ENCODE data around the gene SIPA1.
"Not testable (repeated sequence)": the region's sequence is repeated elsewhere in the genome, so short reads cannot be mapped to it uniquely, and the experiment has no call there.

SIPA1 gene

GRCh38 chr11:65644837-65645236 lies 6.9 kb downstream of the SIPA1 start:
- no peak for DNase-seq

GRCh38 chr11:65645710-65646109 lies 7.8 kb downstream of the SIPA1 start:
- DNase-seq = no peak

GRCh38 chr11:65646288-65646957 lies 8.5 kb downstream of the SIPA1 start:
- DNase-seq = no peak

- no peak for DNase-seq
Measured at GRCh38 chr11:65646958-65647701, 9.2 kb downstream of the SIPA1 start.

GRCh38 chr11:65648997-65649493 lies 11.1 kb downstream of the SIPA1 start:
- no peak for DNase-seq

GRCh38 chr11:65649656-65650546 lies 12.0 kb downstream of the SIPA1 start:
- no peak for DNase-seq

GRCh38 chr11:65650547-65651338 lies 12.8 kb downstream of the SIPA1 start:
- no peak for DNase-seq

GRCh38 chr11:65651339-65651588 lies 13.4 kb downstream of the SIPA1 start:
- no peak for DNase-seq

GRCh38 chr11:65651589-65652510 lies 13.9 kb downstream of the SIPA1 start:
- DNase-seq = no peak

- DNase-seq = peak; percentile 78
Measured at GRCh38 chr11:65652511-65653228, 14.8 kb downstream of the SIPA1 start.

- DNase-seq = no peak
Measured at GRCh38 chr11:65653229-65654225, 15.6 kb downstream of the SIPA1 start.

- DNase-seq = no peak
Measured at GRCh38 chr11:65654375-65655349, 16.8 kb downstream of the SIPA1 start.

GRCh38 chr11:65655570-65656332 lies 17.9 kb downstream of the SIPA1 start:
- DNase-seq = no peak

GRCh38 chr11:65657426-65657825 lies 19.5 kb downstream of the SIPA1 start:
- no peak for DNase-seq

GRCh38 chr11:65658174-65659021 lies 20.5 kb downstream of the SIPA1 start:
- DNase-seq = no peak

- no peak for DNase-seq
Measured at GRCh38 chr11:65660038-65660437, 22.1 kb downstream of the SIPA1 start.

- DNase-seq = not testable (repeated sequence)
Measured at GRCh38 chr11:65660908-65661307, 23.0 kb downstream of the SIPA1 start.
